Esophagus squamous epithelium (tissue), 5 donors: ENCODE results near the gene CD46. TPM values are rescaled to one million over a fixed set of nuclear protein-coding genes. Genes with fewer than 3 reads are reported as not detected.

Source experiments
- DNase-seq: peaks from one replicate; lab custom pipeline; 2025; lab: John Stamatoyannopoulos, UW
- H3K27ac ChIP-seq, 4 donors: fragments of 200-600 bp; sonication (generic); one replicate each; pipeline ENCODE4 v1.5.1; 2016 to 2019; ENCODE audit warnings: mild to moderate bottlenecking in 1 of 4
- H3K27me3 ChIP-seq, 4 donors: fragments of 200-600 bp; sonication (generic); 1 replicate in 3 of 4; 2 replicates in 1 of 4; pipeline versions ENCODE4 v1.5.1 to v1.6.0; 2017 to 2021; ENCODE audit warnings: antibody characterized with exemption in 1 of 4
- H3K36me3 ChIP-seq, 3 donors: fragments of 200-600 bp; sonication (generic); one replicate each; pipeline ENCODE4 v1.5.1; 2016 to 2019
- H3K4me1 ChIP-seq, 3 donors: fragments of 200-600 bp; sonication (generic); one replicate each; pipeline ENCODE4 v1.5.1; 2017 to 2019
- H3K4me3 ChIP-seq, 4 donors: fragments of 200-600 bp; sonication (generic); 1 replicate in 3 of 4; 2 replicates in 1 of 4; pipeline ENCODE4 v1.5.1; 2016 to 2019; ENCODE audit warnings: mild to moderate bottlenecking in 2 of 4, moderate library complexity in 1 of 4
- H3K9me3 ChIP-seq, 3 donors: fragments of 200-600 bp; sonication (generic); one replicate each; pipeline ENCODE4 v1.5.1; 2016 to 2019
- POLR2A ChIP-seq, 4 donors: fragments of 450-650 bp; IDR thresholded peaks; one replicate each; pipeline ENCODE4 v1.6.1; 2017; ENCODE audit warnings: antibody characterized with exemption in 4 of 4, mild to moderate bottlenecking in 4 of 4, moderate library complexity in 3 of 4
- WGBS, 2 donors: methylation state at CpG; one replicate each; pipeline ENCODE4 v1.1.5; 2018; 5-methylcytosine and 5-hydroxymethylcytosine counted together
- intact Hi-C: fragments of 100-400 bp; cut with DNase I; formaldehyde crosslinking; loops from one replicate; pipeline ENCODE4 v1.15.0; 2022
- total RNA-seq, 4 donors: library from RNA; depleted of rRNA; stranded (reverse); fragments of >200 nt; gene quantifications; one replicate each; pipeline ENCODE4 v1.1.0, GENCODE V29; 2016
- TF ChIP-seq, protein P1 (sequence below), 6 experiments: fragments of 450-650 bp in 4 of 6; fragments of 200-600 bp in 2 of 6; sonication (generic) in 2 of 6; IDR thresholded peaks; one replicate each; pipeline ENCODE4 v1.5.1; 2016 to 2019; ENCODE audit warnings: antibody characterized with exemption in 6 of 6, mild to moderate bottlenecking in 4 of 6, moderate library complexity in 4 of 6
- donor health status: DM: yes; HTN: yes; CAD: no.

Gene CD46
- total RNA-seq, 4 donors from 2014 or later = 131 to 191 (median 157) TPM

DNA sequence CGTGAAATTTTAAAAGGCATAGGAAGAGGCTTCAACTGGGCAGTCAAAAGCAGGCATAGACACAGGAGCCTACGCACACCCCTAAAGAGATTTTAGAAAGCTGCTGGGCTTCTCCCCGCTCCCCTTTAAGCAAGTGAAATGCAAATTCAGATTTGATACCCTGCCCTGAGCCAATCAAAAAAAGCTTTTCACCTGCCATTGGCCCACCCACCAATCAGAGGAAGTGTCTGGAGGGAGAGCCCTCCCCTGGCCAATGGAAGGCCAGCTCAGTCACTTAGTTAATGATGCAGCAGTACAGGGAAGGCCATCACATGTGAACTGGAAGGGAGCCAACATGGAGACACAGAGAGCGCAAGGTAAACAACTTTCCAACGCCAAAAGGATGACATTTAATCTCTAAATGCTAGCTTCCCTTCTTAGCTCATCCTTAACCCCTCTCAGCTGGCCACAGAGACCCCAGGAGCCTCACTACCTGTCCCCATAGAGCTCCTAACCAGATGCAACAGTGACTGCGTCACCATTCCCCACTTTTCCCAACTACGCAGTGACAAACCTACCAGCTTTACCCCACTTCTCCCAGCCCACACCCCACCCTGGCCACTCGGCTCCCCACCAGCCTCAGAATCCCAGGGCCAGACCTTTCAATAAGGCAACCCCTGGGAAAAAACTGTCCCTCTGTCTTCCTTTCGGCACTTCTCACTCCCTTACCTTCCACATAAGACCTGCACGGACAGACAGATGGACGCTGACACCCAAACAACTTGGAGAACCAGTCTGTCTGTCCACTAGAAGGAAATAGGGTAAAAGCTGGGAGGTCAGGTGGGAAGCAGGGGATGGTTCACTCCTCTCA, 71.0 kb downstream of the CD46 start:
- Histone ChIP-seq H3K36me3 (peaks cover 0 to 41% (median 1%) of the 10 kb centered on the region in 3 donors), H3K27me3 (no peaks in the 10 kb centered on the region), H3K27ac (peak overlapping the region; percentile 90 to 98 (median 96)), H3K4me1 (peaks cover 53 to 100% (median 59%) of the 10 kb centered on the region in 3 donors), H3K4me3 (peak overlapping the region; percentile 28 to 75 (median 58)), H3K9me3 (no peaks in the 10 kb centered on the region)
- intact Hi-C loops = loop anchor here (10.0 kb wide), 1 partner anchor 142 kb away; no protein-coding TSS in a partner anchor
- peak in 3 of 4 donors; percentile 31 to 78 (median 49) for TF ChIP-seq POLR2A (IDR thresholded peaks at IDR 0.05)
- TF ChIP-seq, protein P1, sequence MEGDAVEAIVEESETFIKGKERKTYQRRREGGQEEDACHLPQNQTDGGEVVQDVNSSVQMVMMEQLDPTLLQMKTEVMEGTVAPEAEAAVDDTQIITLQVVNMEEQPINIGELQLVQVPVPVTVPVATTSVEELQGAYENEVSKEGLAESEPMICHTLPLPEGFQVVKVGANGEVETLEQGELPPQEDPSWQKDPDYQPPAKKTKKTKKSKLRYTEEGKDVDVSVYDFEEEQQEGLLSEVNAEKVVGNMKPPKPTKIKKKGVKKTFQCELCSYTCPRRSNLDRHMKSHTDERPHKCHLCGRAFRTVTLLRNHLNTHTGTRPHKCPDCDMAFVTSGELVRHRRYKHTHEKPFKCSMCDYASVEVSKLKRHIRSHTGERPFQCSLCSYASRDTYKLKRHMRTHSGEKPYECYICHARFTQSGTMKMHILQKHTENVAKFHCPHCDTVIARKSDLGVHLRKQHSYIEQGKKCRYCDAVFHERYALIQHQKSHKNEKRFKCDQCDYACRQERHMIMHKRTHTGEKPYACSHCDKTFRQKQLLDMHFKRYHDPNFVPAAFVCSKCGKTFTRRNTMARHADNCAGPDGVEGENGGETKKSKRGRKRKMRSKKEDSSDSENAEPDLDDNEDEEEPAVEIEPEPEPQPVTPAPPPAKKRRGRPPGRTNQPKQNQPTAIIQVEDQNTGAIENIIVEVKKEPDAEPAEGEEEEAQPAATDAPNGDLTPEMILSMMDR (IDR thresholded peaks at IDR 0.05) = no peak
- 36 to 69% methylated on average over 9 to 11 of the region's 11 CpGs for WGBS, 2 donors
- DNase-seq = peak; percentile 58

DNA sequence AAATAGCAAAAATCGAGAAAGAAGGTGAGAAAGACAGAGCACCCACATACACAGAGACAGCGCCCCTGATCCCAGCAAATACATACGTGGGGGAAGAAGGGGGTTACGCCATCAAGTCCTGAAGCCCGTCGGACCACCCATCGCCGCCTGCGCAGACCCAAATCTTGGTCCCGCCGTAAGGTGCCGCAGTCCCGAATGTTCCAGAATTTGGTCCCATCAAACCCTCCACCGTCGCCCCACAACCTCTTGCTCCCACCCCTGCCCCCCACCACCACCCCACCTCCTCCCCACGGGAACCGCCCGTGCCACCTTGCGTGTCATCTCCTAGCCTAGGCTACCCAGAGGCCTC, 71.7 kb downstream of the CD46 start:
- Histone ChIP-seq H3K4me1 (peaks cover 47 to 100% (median 63%) of the 10 kb centered on the region in 3 donors), H3K27me3 (no peaks in the 10 kb centered on the region), H3K4me3 (peak overlapping the region; percentile 28 to 75 (median 58)), H3K27ac (peak overlapping the region; percentile 90 to 98 (median 96)), H3K9me3 (no peaks in the 10 kb centered on the region), H3K36me3 (peaks cover 0 to 35% (median 0%) of the 10 kb centered on the region in 3 donors)
- 35 to 44% methylated on average over 15 to 19 of the region's 19 CpGs for WGBS, 2 donors
- intact Hi-C loops = loop anchor here (10.0 kb wide), 1 partner anchor 141 kb away; no protein-coding TSS in a partner anchor
- TF ChIP-seq POLR2A (IDR thresholded peaks at IDR 0.05) = no peak
- TF ChIP-seq, protein P1 (IDR thresholded peaks at IDR 0.05) = no peak
- DNase-seq = no peak

DNA sequence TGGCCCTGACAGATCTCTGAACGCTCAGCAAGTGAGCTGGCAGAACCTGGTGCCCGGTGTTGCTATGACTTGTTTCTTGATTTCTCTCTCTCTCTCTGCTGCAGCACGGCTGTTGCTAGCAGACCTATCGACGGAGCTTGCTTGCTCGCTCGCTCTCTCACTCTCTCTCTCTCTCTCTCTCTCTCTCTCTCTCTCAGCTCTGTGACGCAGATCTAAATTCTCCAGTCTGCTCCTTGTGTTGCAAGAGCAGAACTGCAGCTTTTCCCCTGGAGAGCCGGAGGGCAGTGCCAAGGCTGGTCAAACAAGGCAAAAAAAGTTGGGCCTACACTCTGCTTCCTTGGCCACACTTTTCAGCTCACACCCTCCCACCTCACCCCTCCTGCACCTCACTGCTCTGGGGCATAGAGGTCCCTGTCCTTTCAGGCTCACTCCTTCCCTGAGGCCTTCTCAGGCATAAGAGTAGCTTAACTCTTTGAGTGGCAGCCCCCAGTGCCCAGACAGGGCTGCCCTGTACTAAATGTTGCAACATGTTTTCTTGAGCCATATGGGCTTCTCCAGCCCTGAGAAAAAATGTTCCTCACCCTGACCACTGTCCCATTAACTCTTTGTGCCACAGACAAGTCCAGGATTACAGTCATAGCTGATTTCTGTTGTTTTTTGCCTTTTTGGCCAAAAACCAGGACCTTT, 72.2 kb downstream of the CD46 start:
- intact Hi-C loops = loop anchor here (10.0 kb wide), 1 partner anchor 141 kb away; no protein-coding TSS in a partner anchor
- peak overlapping the region; percentile 90 to 98 (median 96) for H3K27ac ChIP-seq
- peaks cover 0 to 30% (median 0%) of the 10 kb centered on the region in 3 donors for H3K36me3 ChIP-seq
- peaks cover 44 to 100% (median 63%) of the 10 kb centered on the region in 3 donors for H3K4me1 ChIP-seq
- DNase-seq = peak; percentile 30
- peak in 2 of 4 donors; percentile 87 for TF ChIP-seq POLR2A (IDR thresholded peaks at IDR 0.05)
- TF ChIP-seq, protein P1 (IDR thresholded peaks at IDR 0.05) = peak; percentile 39 to 93 (median 76)
- H3K4me3 ChIP-seq = peak overlapping the region; percentile 28 to 75 (median 58)
- 7 to 23% methylated on average over 8 to 9 of the region's 9 CpGs for WGBS, 2 donors
- H3K9me3 ChIP-seq = no peaks in the 10 kb centered on the region
- H3K27me3 ChIP-seq = no peaks in the 10 kb centered on the region

DNA sequence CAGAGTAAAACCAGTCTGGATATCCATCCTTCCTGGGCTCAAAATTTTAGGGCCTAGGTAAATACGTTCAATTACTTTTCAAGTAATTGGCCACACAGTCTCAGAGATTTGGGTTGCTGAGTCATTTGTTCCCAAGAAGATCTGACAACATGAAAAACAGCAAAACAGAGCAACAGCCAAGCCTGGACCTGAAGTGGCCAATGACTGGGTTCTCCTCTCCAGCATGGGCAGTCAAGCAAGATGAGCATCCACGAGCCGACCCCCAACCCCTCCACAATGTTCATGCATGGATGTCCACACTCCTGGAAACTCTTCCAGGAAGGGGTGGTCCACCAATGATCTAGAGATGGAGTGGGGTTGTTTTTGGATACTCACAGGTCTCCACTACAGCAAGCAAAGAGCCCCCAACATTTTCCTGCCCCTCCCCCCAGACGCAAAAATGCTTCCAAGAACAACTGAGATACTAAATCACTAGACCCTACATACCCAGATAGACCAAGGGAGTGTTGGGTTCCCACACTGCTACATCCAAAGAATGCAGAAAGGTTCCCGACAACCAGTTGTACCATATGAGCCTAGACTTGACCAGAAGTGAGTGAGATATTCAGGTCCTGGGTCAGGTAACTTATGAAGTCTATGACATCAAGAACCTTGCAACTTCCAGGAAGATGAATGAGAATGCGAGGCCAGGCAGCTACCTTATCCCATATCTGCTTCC, 73.0 kb downstream of the CD46 start:
- H3K36me3 ChIP-seq = peaks cover 0 to 21% (median 0%) of the 10 kb centered on the region in 3 donors
- H3K4me3 ChIP-seq = peak overlapping the region in 3 of 4 donors; percentile 55 to 75 (median 60)
- TF ChIP-seq, protein P1 (IDR thresholded peaks at IDR 0.05) = no peak
- TF ChIP-seq POLR2A (IDR thresholded peaks at IDR 0.05) = no peak
- H3K9me3 ChIP-seq = no peaks in the 10 kb centered on the region
- intact Hi-C loops = loop anchor here (5.0 to 10.0 kb wide), 2 partner anchors 42 to 140 kb away; no protein-coding TSS in a partner anchor
- H3K27me3 ChIP-seq = no peaks in the 10 kb centered on the region
- WGBS, 2 donors = 44 to 68% methylated on average over 4 to 6 of the region's 6 CpGs
- peak overlapping the region; percentile 90 to 98 (median 96) for H3K27ac ChIP-seq
- DNase-seq = no peak
- peaks cover 36 to 98% (median 63%) of the 10 kb centered on the region in 3 donors for H3K4me1 ChIP-seq
